ENCODE results near the gene SNTB2.
A peak's percentile ranks its signal among the peaks of the same experiment; 100 is the strongest.

SNTB2 gene

GRCh38 chr16:69320740-69321073, 133.7 kb downstream of the SNTB2 start:
- no peak for DNase-seq

GRCh38 chr16:69321080-69321479, 134.1 kb downstream of the SNTB2 start:
- DNase-seq: no peak

GRCh38 chr16:69322343-69322742, 135.4 kb downstream of the SNTB2 start:
- no peak for DNase-seq

- no peak for DNase-seq
Measured at GRCh38 chr16:69323415-69323814, 136.5 kb downstream of the SNTB2 start.

- DNase-seq: peak; percentile 78 to 90 (median 88)
Measured at GRCh38 chr16:69324013-69324531, 137.1 kb downstream of the SNTB2 start.

GRCh38 chr16:69324585-69325253, 137.8 kb downstream of the SNTB2 start:
- no peak for DNase-seq

GRCh38 chr16:69325784-69326171, 138.8 kb downstream of the SNTB2 start:
- DNase-seq: no peak

GRCh38 chr16:69326172-69326873, 139.4 kb downstream of the SNTB2 start:
- no peak for DNase-seq

GRCh38 chr16:69327585-69328310, 140.8 kb downstream of the SNTB2 start:
- DNase-seq: no peak

- DNase-seq: no peak
Measured at GRCh38 chr16:69328854-69329316, 141.9 kb downstream of the SNTB2 start.

GRCh38 chr16:69329369-69330285, 142.7 kb downstream of the SNTB2 start:
- DNase-seq: peak in 2 of 4 experiments; percentile 12 to 54

GRCh38 chr16:69330286-69331109, 143.5 kb downstream of the SNTB2 start, which contains the start of gene PDF:
PDF (minus strand) TSS chr16:69330588; CDS start chr16:69330570, 18 bp downstream.
- DNase-seq: peak; percentile 92 to 97 (median 96)

GRCh38 chr16:69334696-69335095, 147.7 kb downstream of the SNTB2 start:
- DNase-seq: no peak

GRCh38 chr16:69338557-69339288, 151.8 kb downstream of the SNTB2 start:
- no peak for DNase-seq

- peak; percentile 97 to 99 (median 98) for DNase-seq
Measured at GRCh38 chr16:69339289-69340094, 152.5 kb downstream of the SNTB2 start, which contains the start of the genes COG8 and NIP7. COG8 (minus strand) TSS chr16:69339564; CDS start chr16:69339552, 12 bp downstream. NIP7 (plus strand) TSS chr16:69339772; CDS start chr16:69339830, 58 bp downstream.

GRCh38 chr16:69340095-69340644, 153.2 kb downstream of the SNTB2 start:
- DNase-seq: no peak

- no peak for DNase-seq
Measured at GRCh38 chr16:69344171-69344570, 157.2 kb downstream of the SNTB2 start.

- DNase-seq: peak; percentile 23 to 76 (median 46)
Measured at GRCh38 chr16:69345923-69346322, 159.0 kb downstream of the SNTB2 start.

GRCh38 chr16:69346683-69347082, 159.7 kb downstream of the SNTB2 start:
- peak in 2 of 4 experiments; percentile 23 to 29 for DNase-seq

Data from suppressor macrophage (primary cell).